A549 (cell line): ENCODE data around the gene KCNH8. TPM values are rescaled to one million over a fixed set of nuclear protein-coding genes. Genes with fewer than 3 reads are reported as not detected.

ENCODE experiments used
- ATAC-seq, 2 experiments: fragments of 200-7000 bp in 1 of 2; fragments of >200 bp in 1 of 2; cut with Nextera tagmentation in 1 of 2; cut with Tn5 transposase in 1 of 2; 3 replicates each; pipeline versions ENCODE4 v1.8.0 to v1.9.1; 2018 to 2020; ENCODE audit warnings: mild to moderate bottlenecking in 1 of 2, moderate library complexity in 1 of 2
- CTCF ChIA-PET: fragments of 300-600 bp; sonication (Branson Sonifier 250); formaldehyde crosslinking; extraction: SDS; loops from one replicate; lab custom pipeline; 2021; ENCODE audit warnings: antibody characterized with exemption, inconsistent platforms; lab: Yijun Ruan, JAX
- POLR2A ChIA-PET: fragments of 350-600 bp; formaldehyde crosslinking; extraction: SDS; loops from one replicate; lab custom pipeline; 2021; ENCODE audit warnings: antibody characterized with exemption, inconsistent platforms; lab: Yijun Ruan, JAX
- DNase-seq, 2 experiments: peaks; one replicate each; pipeline versions ENCODE4 v3.0.0 to v3.0.0-alpha.2; 2011 to 2016; ENCODE audit warnings: low read depth in 1 of 2, low spot score in 1 of 2
- FAIRE-seq: peaks from 2 replicates; lab custom pipeline; 2011; peaks lifted over from hg19 to GRCh38; lab: Jason Lieb, UNC
- H3K27ac ChIP-seq, 2 experiments: fragments of >200 bp; sonication (Bioruptor Twin); formaldehyde crosslinking; 3 replicates each; pipeline ENCODE4 v1.5.1; 2016 to 2017
- H3K4me1 ChIP-seq: fragments of >200 bp; sonication (Bioruptor Twin); formaldehyde crosslinking; 3 replicates; pipeline ENCODE4 v1.6.1; 2016
- H3K4me2 ChIP-seq: fragments of >200 bp; sonication (Bioruptor Twin); formaldehyde crosslinking; 3 replicates; pipeline ENCODE4 v1.6.1; 2016
- H3K4me3 ChIP-seq: fragments of >200 bp; sonication (Bioruptor Twin); formaldehyde crosslinking; 3 replicates; pipeline ENCODE4 v1.5.1; 2016
- H3K9me3 ChIP-seq: fragments of >200 bp; sonication (Bioruptor Twin); formaldehyde crosslinking; 3 replicates; pipeline ENCODE4 v1.6.1; 2016
- BHLHE40 ChIP-seq: IDR thresholded peaks from 2 replicates; pipeline ENCODE4 v1.6.1; 2012; ENCODE audit warnings: low read depth, low read length, inconsistent platforms
- CBX8 ChIP-seq: fragments of 200-600 bp; sonication (generic); IDR thresholded peaks from 2 replicates; pipeline ENCODE4 v1.6.1; 2016
- CHD2 ChIP-seq: fragments of 150-350 bp; IDR thresholded peaks from 2 replicates; pipeline ENCODE4 v1.6.1; 2014; ENCODE audit warnings: low read length; ENCODE audit not compliant: partially characterized antibody
- CHD4 ChIP-seq: fragments of 200-600 bp; sonication (generic); IDR thresholded peaks from 2 replicates; pipeline ENCODE4 v1.6.1; 2016; ENCODE audit warnings: antibody characterized with exemption, mild to moderate bottlenecking, borderline replicate concordance
- EHMT2 ChIP-seq: fragments of 200-600 bp; sonication (generic); IDR thresholded peaks from 2 replicates; pipeline ENCODE4 v1.6.1; 2016; ENCODE audit warnings: antibody characterized with exemption, low read depth, mild to moderate bottlenecking, moderate library complexity
- EP300 ChIP-seq, 2 experiments: fragments of >200 bp; sonication (Bioruptor Twin); formaldehyde crosslinking; IDR thresholded peaks; 2 replicates in 1 of 2; 3 replicates in 1 of 2; pipeline ENCODE4 v1.6.1; 2016 to 2017
- ESRRA ChIP-seq: fragments of 150-350 bp; IDR thresholded peaks from 2 replicates; pipeline ENCODE4 v1.6.1; 2014; ENCODE audit warnings: mild to moderate bottlenecking, low read length, borderline replicate concordance
- FOSL2 ChIP-seq, 2 experiments: fragments of 450-650 bp in 1 of 2; fragments of >200 bp in 1 of 2; sonication (Bioruptor Twin) in 1 of 2; formaldehyde crosslinking; IDR thresholded peaks; 2 replicates each; pipeline versions ENCODE4 v1.5.0 to v1.6.1; 2016 to 2020; ENCODE audit warnings: mild to moderate bottlenecking in 1 of 2, moderate library complexity in 1 of 2
- FOXS1 ChIP-seq: fragments of 250-450 bp; sonication (Bioruptor Pico); IDR thresholded peaks from 2 replicates; pipeline ENCODE4 v1.5.0; 2020; ENCODE audit warnings: mild to moderate bottlenecking, moderate library complexity
- GATA3 ChIP-seq: IDR thresholded peaks from 2 replicates; pipeline ENCODE4 v1.6.1; 2012; ENCODE audit warnings: borderline replicate concordance
- HDAC2 ChIP-seq: fragments of 200-600 bp; sonication (generic); IDR thresholded peaks from 2 replicates; pipeline ENCODE4 v1.6.1; 2016
- HEYL ChIP-seq: fragments of 250-450 bp; sonication (Bioruptor Pico); IDR thresholded peaks from 2 replicates; pipeline ENCODE4 v1.8.0; 2021; ENCODE audit warnings: mild to moderate bottlenecking, moderate library complexity
- HOXB13 ChIP-seq: fragments of 250-450 bp; sonication (Bioruptor Pico); IDR thresholded peaks from 2 replicates; pipeline ENCODE4 v1.5.0; 2020; ENCODE audit warnings: low read depth, mild to moderate bottlenecking, moderate library complexity
- JUN ChIP-seq, 2 experiments: fragments of >200 bp; sonication (Bioruptor Twin); formaldehyde crosslinking; IDR thresholded peaks; 2 replicates in 1 of 2; 3 replicates in 1 of 2; pipeline ENCODE4 v1.6.1; 2016 to 2017
- MYC ChIP-seq: IDR thresholded peaks from 2 replicates; pipeline ENCODE4 v1.6.1; 2012; ENCODE audit warnings: mild to moderate bottlenecking, inconsistent platforms, low read length, improper control_type of control experiment, borderline replicate concordance
- NFE2L2 ChIP-seq: fragments of 150-350 bp; conservative IDR thresholded peaks from 2 replicates; pipeline ENCODE4 v1.6.1; 2014; ENCODE audit warnings: low read length
- NR3C1 ChIP-seq: fragments of >200 bp; sonication (Bioruptor Twin); formaldehyde crosslinking; IDR thresholded peaks from 3 replicates; pipeline ENCODE4 v1.6.1; 2017
- POLR2A ChIP-seq: IDR thresholded peaks from 2 replicates; pipeline ENCODE4 v1.6.1; 2012; ENCODE audit warnings: mild to moderate bottlenecking, low read length
- RAD21 ChIP-seq, 2 experiments: fragments of >200 bp in 1 of 2; sonication (Bioruptor Twin) in 1 of 2; formaldehyde crosslinking in 1 of 2; IDR thresholded peaks in 1 of 2; conservative IDR thresholded peaks in 1 of 2; 2 replicates in 1 of 2; 3 replicates in 1 of 2; pipeline ENCODE4 v1.6.1; 2012 to 2018; ENCODE audit warnings: inconsistent platforms in 1 of 2
- RCOR1 ChIP-seq: fragments of 150-350 bp; IDR thresholded peaks from 2 replicates; pipeline ENCODE4 v1.6.1; 2014; ENCODE audit warnings: antibody characterized with exemption, low read length, low read depth
- RFX5 ChIP-seq: fragments of 450-650 bp; IDR thresholded peaks from 2 replicates; pipeline ENCODE4 v1.7.1; 2014; ENCODE audit warnings: antibody characterized with exemption, mild to moderate bottlenecking, moderate library complexity
- RNF2 ChIP-seq: fragments of 200-600 bp; sonication (generic); IDR thresholded peaks from 2 replicates; pipeline ENCODE4 v1.6.1; 2016; ENCODE audit warnings: low read depth, mild to moderate bottlenecking, antibody characterized with exemption, moderate library complexity, borderline replicate concordance
- TP53 ChIP-seq: fragments of 250-450 bp; sonication (Bioruptor Pico); IDR thresholded peaks from 2 replicates; pipeline ENCODE4 v1.5.0; 2021; ENCODE audit warnings: mild to moderate bottlenecking, moderate library complexity
- ZNF302 ChIP-seq: fragments of 250-450 bp; sonication (Bioruptor Pico); IDR thresholded peaks from 2 replicates; pipeline ENCODE4 v1.9.0; 2021; ENCODE audit warnings: inconsistent platforms, mild to moderate bottlenecking, moderate library complexity
- ZSCAN20 ChIP-seq: fragments of 250-450 bp; sonication (Bioruptor Pico); IDR thresholded peaks from 2 replicates; pipeline ENCODE4 v1.8.0; 2022; ENCODE audit warnings: mild to moderate bottlenecking, moderate library complexity
- WGBS: methylation state at CpG from one replicate; pipeline ENCODE4 v1.1.6; 2017; ENCODE audit errors: missing lambda C conversion rate; 5-methylcytosine and 5-hydroxymethylcytosine counted together
- polyA plus RNA-seq, 4 experiments: library from polyadenylated mRNA; depleted of rRNA in 3 of 4; stranded (reverse); fragments of >200 nt; fragmentation: RNase III in 1 of 4; extraction: RNeasy Plus Mini Kit Qiagen cat#74134 plus additional on column Dnase treatment in 1 of 4; gene quantifications; 2 replicates in 3 of 4; 3 replicates in 1 of 4; pipeline ENCODE4 v1.2.3, GENCODE V29; 2011 to 2017
- TF ChIP-seq, protein P1 (sequence below): IDR thresholded peaks from 2 replicates; pipeline ENCODE4 v1.6.1; 2012
- TF ChIP-seq, protein P2 (sequence below): fragments of 250-450 bp; sonication (Bioruptor Pico); IDR thresholded peaks from 2 replicates; pipeline ENCODE4 v1.5.0; 2021; ENCODE audit warnings: mild to moderate bottlenecking, moderate library complexity, borderline replicate concordance
- TF ChIP-seq, protein P3 (sequence below): fragments of 200-600 bp; sonication (generic); IDR thresholded peaks from 2 replicates; pipeline ENCODE4 v1.6.1; 2016; ENCODE audit warnings: antibody characterized with exemption, mild to moderate bottlenecking, moderate library complexity
- TF ChIP-seq, protein P4 (sequence below): IDR thresholded peaks from 2 replicates; pipeline ENCODE4 v1.6.1; 2012; ENCODE audit warnings: low read depth, borderline replicate concordance

KCNH8 gene
- polyA plus RNA-seq, 2 of the 4 experiments (the other 2 are of a cell fraction) = 0.03 TPM; not detected in 1

DNA sequence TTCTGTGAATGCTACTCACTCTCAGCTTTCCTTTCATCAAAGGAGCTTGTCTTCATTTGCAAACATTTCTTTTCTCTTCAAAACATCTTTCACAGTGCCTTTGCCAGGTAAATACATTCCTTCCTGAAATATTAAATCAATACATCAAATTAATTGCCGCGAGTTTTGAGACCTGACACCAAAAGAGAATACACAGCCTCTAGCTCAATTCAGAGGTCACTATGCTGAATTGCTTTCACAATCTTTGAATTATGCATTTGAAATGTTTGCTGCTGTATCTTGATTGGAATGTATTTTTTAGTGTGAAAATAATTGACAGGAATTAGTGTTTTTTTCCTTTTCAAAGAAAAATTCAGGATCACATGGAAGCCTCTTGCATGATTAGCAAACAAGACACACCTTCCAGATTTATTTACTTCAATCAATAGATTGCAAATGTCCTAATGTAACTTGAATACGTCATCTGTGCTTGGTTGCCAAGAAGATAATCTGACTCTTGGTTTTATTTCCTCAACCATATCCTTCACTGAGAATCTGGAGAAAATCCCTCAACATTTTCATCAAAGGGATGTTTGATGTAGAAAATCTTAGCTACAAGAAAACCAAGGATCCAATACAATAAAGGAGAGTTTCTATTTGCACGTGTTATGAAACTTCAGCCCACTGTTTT, 83.6 kb downstream of the KCNH8 start:
- ChIA-PET POLR2A (no interaction called here), CTCF (interaction anchor here (0.8 kb wide), 1 partner anchor 25 kb away, joined by 3 read pairs; no protein-coding TSS in a partner anchor)
- 40% methylated on average over 4 of the region's 4 CpGs for WGBS
- FAIRE-seq = no peak
- no peak for DNase-seq
- Histone ChIP-seq H3K4me3 (no peak overlapping the region), H3K9me3 (no peaks in the 10 kb centered on the region), H3K4me2 (no peak overlapping the region), H3K4me1 (no peaks in the 10 kb centered on the region)
- no peak for ATAC-seq
- TF ChIP-seq, protein P1, sequence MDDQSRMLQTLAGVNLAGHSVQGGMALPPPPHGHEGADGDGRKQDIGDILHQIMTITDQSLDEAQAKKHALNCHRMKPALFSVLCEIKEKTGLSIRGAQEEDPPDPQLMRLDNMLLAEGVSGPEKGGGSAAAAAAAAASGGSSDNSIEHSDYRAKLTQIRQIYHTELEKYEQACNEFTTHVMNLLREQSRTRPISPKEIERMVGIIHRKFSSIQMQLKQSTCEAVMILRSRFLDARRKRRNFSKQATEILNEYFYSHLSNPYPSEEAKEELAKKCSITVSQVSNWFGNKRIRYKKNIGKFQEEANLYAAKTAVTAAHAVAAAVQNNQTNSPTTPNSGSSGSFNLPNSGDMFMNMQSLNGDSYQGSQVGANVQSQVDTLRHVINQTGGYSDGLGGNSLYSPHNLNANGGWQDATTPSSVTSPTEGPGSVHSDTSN = no peak
- TF ChIP-seq CHD4 (no peak), MYC (no peak), CBX8 (no peak), NR3C1 (no peak), TP53 (CRISPR knock-in tag) (no peak), POLR2A (no peak), JUN (IDR thresholded peaks at IDR 0.05) (no peak), ZSCAN20 (CRISPR knock-in tag) (no peak), EP300 (IDR thresholded peaks at IDR 0.05) (no peak), FOSL2 (IDR thresholded peaks at IDR 0.05) (no peak), FOSL2 (CRISPR knock-in tag; IDR thresholded peaks at IDR 0.05) (no peak), RNF2 (no peak), RCOR1 (no peak), NFE2L2 (no peak), HDAC2 (no peak)
- TF ChIP-seq, protein P2, sequence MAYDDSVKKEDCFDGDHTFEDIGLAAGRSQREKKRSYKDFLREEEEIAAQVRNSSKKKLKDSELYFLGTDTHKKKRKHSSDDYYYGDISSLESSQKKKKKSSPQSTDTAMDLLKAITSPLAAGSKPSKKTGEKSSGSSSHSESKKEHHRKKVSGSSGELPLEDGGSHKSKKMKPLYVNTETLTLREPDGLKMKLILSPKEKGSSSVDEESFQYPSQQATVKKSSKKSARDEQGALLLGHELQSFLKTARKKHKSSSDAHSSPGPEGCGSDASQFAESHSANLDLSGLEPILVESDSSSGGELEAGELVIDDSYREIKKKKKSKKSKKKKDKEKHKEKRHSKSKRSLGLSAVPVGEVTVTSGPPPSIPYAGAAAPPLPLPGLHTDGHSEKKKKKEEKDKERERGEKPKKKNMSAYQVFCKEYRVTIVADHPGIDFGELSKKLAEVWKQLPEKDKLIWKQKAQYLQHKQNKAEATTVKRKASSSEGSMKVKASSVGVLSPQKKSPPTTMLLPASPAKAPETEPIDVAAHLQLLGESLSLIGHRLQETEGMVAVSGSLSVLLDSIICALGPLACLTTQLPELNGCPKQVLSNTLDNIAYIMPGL (CRISPR knock-in tag) = no peak
- TF ChIP-seq, protein P3, sequence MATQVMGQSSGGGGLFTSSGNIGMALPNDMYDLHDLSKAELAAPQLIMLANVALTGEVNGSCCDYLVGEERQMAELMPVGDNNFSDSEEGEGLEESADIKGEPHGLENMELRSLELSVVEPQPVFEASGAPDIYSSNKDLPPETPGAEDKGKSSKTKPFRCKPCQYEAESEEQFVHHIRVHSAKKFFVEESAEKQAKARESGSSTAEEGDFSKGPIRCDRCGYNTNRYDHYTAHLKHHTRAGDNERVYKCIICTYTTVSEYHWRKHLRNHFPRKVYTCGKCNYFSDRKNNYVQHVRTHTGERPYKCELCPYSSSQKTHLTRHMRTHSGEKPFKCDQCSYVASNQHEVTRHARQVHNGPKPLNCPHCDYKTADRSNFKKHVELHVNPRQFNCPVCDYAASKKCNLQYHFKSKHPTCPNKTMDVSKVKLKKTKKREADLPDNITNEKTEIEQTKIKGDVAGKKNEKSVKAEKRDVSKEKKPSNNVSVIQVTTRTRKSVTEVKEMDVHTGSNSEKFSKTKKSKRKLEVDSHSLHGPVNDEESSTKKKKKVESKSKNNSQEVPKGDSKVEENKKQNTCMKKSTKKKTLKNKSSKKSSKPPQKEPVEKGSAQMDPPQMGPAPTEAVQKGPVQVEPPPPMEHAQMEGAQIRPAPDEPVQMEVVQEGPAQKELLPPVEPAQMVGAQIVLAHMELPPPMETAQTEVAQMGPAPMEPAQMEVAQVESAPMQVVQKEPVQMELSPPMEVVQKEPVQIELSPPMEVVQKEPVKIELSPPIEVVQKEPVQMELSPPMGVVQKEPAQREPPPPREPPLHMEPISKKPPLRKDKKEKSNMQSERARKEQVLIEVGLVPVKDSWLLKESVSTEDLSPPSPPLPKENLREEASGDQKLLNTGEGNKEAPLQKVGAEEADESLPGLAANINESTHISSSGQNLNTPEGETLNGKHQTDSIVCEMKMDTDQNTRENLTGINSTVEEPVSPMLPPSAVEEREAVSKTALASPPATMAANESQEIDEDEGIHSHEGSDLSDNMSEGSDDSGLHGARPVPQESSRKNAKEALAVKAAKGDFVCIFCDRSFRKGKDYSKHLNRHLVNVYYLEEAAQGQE = no peak
- TF ChIP-seq, all 56 proteins: peak for 0
- no peak overlapping the region for H3K27ac ChIP-seq

DNA sequence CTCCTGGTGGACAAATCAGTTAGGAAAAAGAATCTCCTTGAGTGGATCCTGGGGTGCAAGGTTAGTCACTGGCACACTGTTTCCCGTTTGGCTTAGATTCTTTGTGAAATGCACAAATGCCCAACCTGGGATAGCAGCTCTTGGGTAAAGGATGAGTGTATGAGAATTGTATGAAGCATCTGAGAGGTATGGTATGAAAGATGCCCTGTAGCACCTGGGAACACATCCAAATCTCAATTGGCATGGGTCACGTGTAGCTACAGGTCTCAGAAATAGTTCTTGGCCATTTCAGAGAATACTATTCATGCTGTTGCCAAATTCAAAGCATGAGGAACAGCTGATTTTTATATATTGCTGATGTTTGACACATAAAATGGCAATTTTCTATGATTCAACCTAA, 84.3 kb downstream of the KCNH8 start:
- ChIA-PET CTCF (interaction anchor here (0.9 kb wide), 1 partner anchor 12 kb away, joined by 4 read pairs; no protein-coding TSS in a partner anchor), POLR2A (no interaction called here)
- FAIRE-seq = no peak
- TF ChIP-seq HOXB13 (CRISPR knock-in tag) (no peak), FOXS1 (CRISPR knock-in tag) (no peak), RCOR1 (no peak), ZNF302 (no peak), CBX8 (no peak), EP300 (IDR thresholded peaks at IDR 0.05) (no peak), RAD21 (conservative IDR thresholded peaks at IDR 0.05 in 1 of 2, IDR thresholded peaks at IDR 0.05 in 1 of 2) (no peak), BHLHE40 (no peak), HEYL (CRISPR knock-in tag) (no peak), CHD2 (no peak), ESRRA (no peak), EHMT2 (no peak), GATA3 (no peak), POLR2A (no peak), MYC (no peak), RFX5 (no peak)
- TF ChIP-seq, protein P2 (CRISPR knock-in tag) = no peak
- TF ChIP-seq, protein P4, sequence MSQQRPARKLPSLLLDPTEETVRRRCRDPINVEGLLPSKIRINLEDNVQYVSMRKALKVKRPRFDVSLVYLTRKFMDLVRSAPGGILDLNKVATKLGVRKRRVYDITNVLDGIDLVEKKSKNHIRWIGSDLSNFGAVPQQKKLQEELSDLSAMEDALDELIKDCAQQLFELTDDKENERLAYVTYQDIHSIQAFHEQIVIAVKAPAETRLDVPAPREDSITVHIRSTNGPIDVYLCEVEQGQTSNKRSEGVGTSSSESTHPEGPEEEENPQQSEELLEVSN = no peak
- Histone ChIP-seq H3K4me1 (no peaks in the 10 kb centered on the region), H3K27ac (no peak overlapping the region), H3K4me3 (no peak overlapping the region), H3K9me3 (no peaks in the 10 kb centered on the region), H3K4me2 (no peak overlapping the region)
- no peak for DNase-seq
- ATAC-seq = no peak
- WGBS = 0% methylated on average over 2 of the region's 2 CpGs
